A172 (cell line): ENCODE data around the gene SSR1. TPM values are rescaled to one million over a fixed set of nuclear protein-coding genes. Genes with fewer than 3 reads are reported as not detected.

Experiments
- total RNA-seq: library from RNA; depleted of rRNA; stranded (reverse); fragments of >200 nt; shearing (Covaris generic); gene quantifications from 2 replicates; pipeline ENCODE4 v1.2.3, GENCODE V29; 2014; rRNA removed

Gene SSR1
- total RNA-seq, 1 experiment from 2014 or later = 110 TPM

Other genes starting within 250 kb of the SSR1 start
- gene RREB1, start 205.2 kb downstream of the SSR1 start, total RNA-seq = 5.1 and 7.3 TPM in 2 replicates
- gene CAGE1, start 76.5 kb upstream of the SSR1 start, total RNA-seq = not detected in 2 replicates
- gene RIOK1, start 76.6 kb upstream of the SSR1 start, total RNA-seq = 14.0 and 18.2 TPM in 2 replicates
- gene DSP, start 228.5 kb upstream of the SSR1 start, total RNA-seq = 39.5 and 40.9 TPM in 2 replicates